ENCODE results near the gene IRAK2. TPM values are rescaled to one million over a fixed set of nuclear protein-coding genes. Genes with fewer than 3 reads are reported as not detected.
"Not testable (repeated sequence)": the region's sequence is repeated elsewhere in the genome, so short reads cannot be mapped to it uniquely, and the experiment has no call there.

The IRAK2 gene
- total RNA-seq, 5 donors from 2014 or later (not counting 1 experiment from before 2014, with no cell fraction given): 2.9 to 5.0 (median 3.7) TPM

GRCh38 chr3:10121064-10121463 is 43.7 kb upstream of the IRAK2 start:
- H3K27ac Mint-ChIP-seq: peak overlapping the region in 1 of 2 donors; percentile 3
- H3K36me3 Mint-ChIP-seq: peaks cover 32% of the 10 kb centered on the region
- ChIA-PET CTCF (no interaction called here), POLR2A (interaction anchor here in 1 of 2 donors (0.5 kb wide), 1 partner anchor 175 kb away, joined by 16 read pairs; no protein-coding TSS in a partner anchor)
- no peaks in the 10 kb centered on the region for H3K27me3 Mint-ChIP-seq
- no peaks in the 10 kb centered on the region for H3K9me3 ChIP-seq
- peaks cover 9 to 32% of the 10 kb centered on the region in 2 donors for H3K36me3 ChIP-seq (ENCODE audit: control insufficient read depth in 2 of 2, extremely low read depth in 1 of 2, insufficient read depth in 1 of 2, low read length in 1 of 2)
- H3K4me1 ChIP-seq (ENCODE audit: control insufficient read depth in 1 of 2, extremely low read depth in 1 of 2, insufficient read depth in 2 of 2, low read length in 2 of 2): peaks cover 13 to 25% of the 10 kb centered on the region in 2 experiments
- H3K4me3 ChIP-seq (ENCODE audit: control insufficient read depth in 1 of 2, extremely low read depth in 1 of 2, low read length in 1 of 2): no peak overlapping the region
- H3K9me3 Mint-ChIP-seq: no peaks in the 10 kb centered on the region
- 100% methylated on average over 1 of the region's 2 CpGs for WGBS (ENCODE audit: insufficient coverage)
- H3K27ac ChIP-seq (ENCODE audit: low read length): no peak overlapping the region
- ATAC-seq (replicated peaks in 1 of 4) (no peak), DNase-seq (no peak)
- peaks cover 51 to 63% (median 63%) of the 10 kb centered on the region in 3 donors for H3K4me1 Mint-ChIP-seq
- no peak overlapping the region for H3K4me3 Mint-ChIP-seq
- H3K27me3 ChIP-seq (replicated peaks in 1 of 2; ENCODE audit: control insufficient read depth in 2 of 2, extremely low read depth in 1 of 2, insufficient read depth in 2 of 2, low read length in 1 of 2): no peaks in the 10 kb centered on the region

GRCh38 chr3:10122724-10123123 is 42.0 kb upstream of the IRAK2 start:
- Histone ChIP-seq H3K4me3 (ENCODE audit: control insufficient read depth in 1 of 2, extremely low read depth in 1 of 2, low read length in 1 of 2) (no peak overlapping the region), H3K4me1 (ENCODE audit: control insufficient read depth in 1 of 2, extremely low read depth in 1 of 2, insufficient read depth in 2 of 2, low read length in 2 of 2) (peaks cover 0 to 10% of the 10 kb centered on the region in 2 experiments), H3K9me3 (no peaks in the 10 kb centered on the region), H3K27ac (ENCODE audit: low read length) (no peak overlapping the region), H3K36me3 (ENCODE audit: control insufficient read depth in 2 of 2, extremely low read depth in 1 of 2, insufficient read depth in 1 of 2, low read length in 1 of 2) (peaks cover 9 to 45% of the 10 kb centered on the region in 2 donors), H3K27me3 (replicated peaks in 1 of 2; ENCODE audit: control insufficient read depth in 2 of 2, extremely low read depth in 1 of 2, insufficient read depth in 2 of 2, low read length in 1 of 2) (no peaks in the 10 kb centered on the region)
- Mint-ChIP-seq H3K4me3 (no peak overlapping the region), H3K27me3 (no peaks in the 10 kb centered on the region), H3K27ac (peak overlapping the region in 1 of 2 donors; percentile 0), H3K36me3 (peaks cover 45% of the 10 kb centered on the region), H3K4me1 (peaks cover 38 to 49% (median 49%) of the 10 kb centered on the region in 3 donors), H3K9me3 (no peaks in the 10 kb centered on the region)
- 61% methylated on average over 4 of the region's 4 CpGs for WGBS (ENCODE audit: insufficient coverage)
- CTCF ChIA-PET: interaction anchor here in 1 of 2 donors (0.6 to 0.7 kb wide), 2 partner anchors 156 to 183 kb away, joined by 4 read pairs; no protein-coding TSS in a partner anchor
- no peak for ATAC-seq (replicated peaks in 1 of 4)
- POLR2A ChIA-PET: interaction anchor here in 1 of 2 donors (0.6 kb wide), 2 partner anchors 55 to 97 kb away, joined by 3 read pairs; no protein-coding TSS in a partner anchor
- DNase-seq: no peak

- H3K4me3 ChIP-seq (ENCODE audit: control insufficient read depth in 1 of 2, extremely low read depth in 1 of 2, low read length in 1 of 2); H3K4me1 Mint-ChIP-seq; H3K9me3 ChIP-seq; H3K36me3 ChIP-seq (ENCODE audit: control insufficient read depth in 2 of 2, extremely low read depth in 1 of 2, insufficient read depth in 1 of 2, low read length in 1 of 2); H3K27ac Mint-ChIP-seq; H3K27me3 ChIP-seq (replicated peaks in 1 of 2; ENCODE audit: control insufficient read depth in 2 of 2, extremely low read depth in 1 of 2, insufficient read depth in 2 of 2, low read length in 1 of 2); H3K27ac ChIP-seq (ENCODE audit: low read length); H3K4me1 ChIP-seq (ENCODE audit: control insufficient read depth in 1 of 2, extremely low read depth in 1 of 2, insufficient read depth in 2 of 2, low read length in 2 of 2); ATAC-seq (replicated peaks in 1 of 4); H3K9me3 Mint-ChIP-seq; H3K36me3 Mint-ChIP-seq; H3K27me3 Mint-ChIP-seq; H3K4me3 Mint-ChIP-seq; CTCF ChIA-PET; DNase-seq: not testable (repeated sequence)
- POLR2A ChIA-PET: interaction anchor here in 1 of 2 donors (0.7 kb wide), 1 partner anchor 21 kb away, joined by 10 read pairs; no protein-coding TSS in a partner anchor
- WGBS (ENCODE audit: insufficient coverage): 92% methylated on average over 8 of the region's 9 CpGs
Observed at GRCh38 chr3:10135872-10136271, 28.8 kb upstream of the IRAK2 start.

- ChIA-PET CTCF (interaction anchor here in 1 of 2 donors (0.7 kb wide), 1 partner anchor 10 kb away, joined by 3 read pairs; no protein-coding TSS in a partner anchor), POLR2A (no interaction called here)
- H3K27ac Mint-ChIP-seq: no peak overlapping the region
- no peak overlapping the region for H3K4me3 ChIP-seq (ENCODE audit: control insufficient read depth in 1 of 2, extremely low read depth in 1 of 2, low read length in 1 of 2)
- DNase-seq (no peak), ATAC-seq (replicated peaks in 1 of 4) (no peak)
- H3K4me1 ChIP-seq (ENCODE audit: control insufficient read depth in 1 of 2, extremely low read depth in 1 of 2, insufficient read depth in 2 of 2, low read length in 2 of 2): peaks cover 0 to 5% of the 10 kb centered on the region in 2 experiments
- no peaks in the 10 kb centered on the region for H3K9me3 Mint-ChIP-seq
- no peaks in the 10 kb centered on the region for H3K27me3 Mint-ChIP-seq
- no peaks in the 10 kb centered on the region for H3K27me3 ChIP-seq (replicated peaks in 1 of 2; ENCODE audit: control insufficient read depth in 2 of 2, extremely low read depth in 1 of 2, insufficient read depth in 2 of 2, low read length in 1 of 2)
- no peak overlapping the region for H3K27ac ChIP-seq (ENCODE audit: low read length)
- peaks cover 0 to 4% (median 0%) of the 10 kb centered on the region in 3 donors for H3K4me1 Mint-ChIP-seq
- no peaks in the 10 kb centered on the region for H3K9me3 ChIP-seq
- no peaks in the 10 kb centered on the region for H3K36me3 Mint-ChIP-seq
- H3K36me3 ChIP-seq (ENCODE audit: control insufficient read depth in 2 of 2, extremely low read depth in 1 of 2, insufficient read depth in 1 of 2, low read length in 1 of 2): no peaks in the 10 kb centered on the region
- H3K4me3 Mint-ChIP-seq: no peak overlapping the region
- 91% methylated on average over 13 of the region's 25 CpGs for WGBS (ENCODE audit: insufficient coverage)
Observed at GRCh38 chr3:10136426-10137005, 28.2 kb upstream of the IRAK2 start.

DNA sequence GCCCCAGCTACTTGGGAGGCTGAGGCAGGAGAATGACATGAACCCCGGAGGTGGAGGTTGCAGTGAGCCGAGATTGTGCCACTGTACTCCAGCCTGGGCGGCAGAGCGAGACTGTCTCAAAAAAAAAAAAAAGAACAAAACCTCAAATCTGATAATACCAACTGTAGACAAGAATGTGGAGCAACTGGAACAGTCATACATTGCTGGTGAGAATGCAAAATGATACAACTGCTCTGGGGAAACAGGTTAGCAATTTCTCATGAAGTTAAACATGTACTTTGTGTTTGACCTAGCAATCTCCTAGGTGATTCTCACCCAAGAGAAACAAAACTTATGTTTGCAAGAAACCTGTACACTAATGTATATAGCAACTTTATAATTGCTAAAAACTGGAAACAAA is 27.5 kb upstream of the IRAK2 start:
- Mint-ChIP-seq H3K27me3 (no peaks in the 10 kb centered on the region), H3K4me3 (no peak overlapping the region), H3K36me3 (no peaks in the 10 kb centered on the region), H3K9me3 (no peaks in the 10 kb centered on the region), H3K27ac (no peak overlapping the region), H3K4me1 (peaks cover 0 to 4% (median 1%) of the 10 kb centered on the region in 3 donors)
- ChIA-PET POLR2A (no interaction called here), CTCF (interaction anchor here (0.6 to 0.7 kb wide), 2 partner anchors 10 to 80 kb away, joined by 3 read pairs; no protein-coding TSS in a partner anchor)
- no CpG with 5 or more reads among the region's 4 CpGs for WGBS (ENCODE audit: insufficient coverage)
- Histone ChIP-seq H3K27me3 (replicated peaks in 1 of 2; ENCODE audit: control insufficient read depth in 2 of 2, extremely low read depth in 1 of 2, insufficient read depth in 2 of 2, low read length in 1 of 2) (no peaks in the 10 kb centered on the region), H3K4me3 (ENCODE audit: control insufficient read depth in 1 of 2, extremely low read depth in 1 of 2, low read length in 1 of 2) (no peak overlapping the region), H3K9me3 (no peaks in the 10 kb centered on the region), H3K4me1 (ENCODE audit: control insufficient read depth in 1 of 2, extremely low read depth in 1 of 2, insufficient read depth in 2 of 2, low read length in 2 of 2) (peaks cover 0 to 6% of the 10 kb centered on the region in 2 experiments), H3K27ac (ENCODE audit: low read length) (no peak overlapping the region), H3K36me3 (ENCODE audit: control insufficient read depth in 2 of 2, extremely low read depth in 1 of 2, insufficient read depth in 1 of 2, low read length in 1 of 2) (no peaks in the 10 kb centered on the region)
- DNase-seq: no peak
- ATAC-seq (replicated peaks in 1 of 4): no peak

DNA sequence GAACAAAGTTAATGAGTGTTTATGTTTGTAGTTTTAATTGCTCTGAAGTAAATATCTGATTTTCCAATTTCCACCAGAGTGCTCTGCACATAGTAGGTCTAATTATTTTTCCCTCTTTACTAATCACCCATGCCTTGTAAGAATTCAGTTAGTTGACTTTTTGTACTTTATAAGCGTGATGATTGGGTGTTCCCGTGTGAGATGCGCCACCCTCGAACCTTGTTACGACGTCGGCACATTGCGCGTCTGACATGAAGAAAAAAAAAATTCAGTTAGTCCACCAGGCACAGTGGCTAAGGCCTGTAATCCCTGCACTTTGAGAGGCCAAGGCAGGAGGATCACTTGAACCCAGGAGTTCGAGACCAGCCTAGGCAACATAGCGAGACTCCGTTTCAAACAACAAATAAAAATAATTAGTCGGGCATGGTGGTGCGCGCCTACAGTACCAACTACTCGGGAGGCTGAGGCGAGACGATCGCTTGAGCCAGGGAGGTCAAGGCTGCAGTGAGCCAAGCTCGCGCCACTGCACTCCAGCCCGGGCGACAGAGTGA is 23.6 kb upstream of the IRAK2 start:
- CTCF ChIA-PET: interaction anchor here in 1 of 2 donors (0.6 to 0.9 kb wide), 2 partner anchors 11 to 53 kb away, joined by 3 to 5 read pairs; no protein-coding TSS in a partner anchor
- H3K4me1 Mint-ChIP-seq: peaks cover 29 to 31% (median 29%) of the 10 kb centered on the region in 3 donors
- H3K27me3 Mint-ChIP-seq: no peaks in the 10 kb centered on the region
- Histone ChIP-seq H3K4me3 (ENCODE audit: control insufficient read depth in 1 of 2, extremely low read depth in 1 of 2, low read length in 1 of 2) (peak overlapping the region; percentile 80 to 92), H3K27me3 (replicated peaks in 1 of 2; ENCODE audit: control insufficient read depth in 2 of 2, extremely low read depth in 1 of 2, insufficient read depth in 2 of 2, low read length in 1 of 2) (no peaks in the 10 kb centered on the region), H3K9me3 (no peaks in the 10 kb centered on the region), H3K4me1 (ENCODE audit: control insufficient read depth in 1 of 2, extremely low read depth in 1 of 2, insufficient read depth in 2 of 2, low read length in 2 of 2) (peaks cover 15 to 42% of the 10 kb centered on the region in 2 experiments), H3K36me3 (ENCODE audit: control insufficient read depth in 2 of 2, extremely low read depth in 1 of 2, insufficient read depth in 1 of 2, low read length in 1 of 2) (no peaks in the 10 kb centered on the region), H3K27ac (ENCODE audit: low read length) (peak overlapping the region; percentile 86)
- H3K36me3 Mint-ChIP-seq: peaks cover 8% of the 10 kb centered on the region
- H3K27ac Mint-ChIP-seq: peak overlapping the region; percentile 52 to 93
- 93% methylated on average over 9 of the region's 23 CpGs for WGBS (ENCODE audit: insufficient coverage)
- no peaks in the 10 kb centered on the region for H3K9me3 Mint-ChIP-seq
- peak overlapping the region; percentile 85 to 88 (median 88) for H3K4me3 Mint-ChIP-seq
- DNase-seq (peak in 2 of 35 experiments; percentile 6 to 14), ATAC-seq (replicated peaks in 1 of 4) (no peak)
- POLR2A ChIA-PET: no interaction called here
